SK-N-SH (cell line): ENCODE data around the gene MX1. TPM values are rescaled to one million over a fixed set of nuclear protein-coding genes. Genes with fewer than 3 reads are reported as not detected.

ENCODE experiments used
- CTCF ChIA-PET: fragments of 300-600, 350-600 bp; formaldehyde crosslinking; extraction: SDS; loops from one replicate; lab custom pipeline; 2021; lab: Yijun Ruan, JAX
- POLR2A ChIA-PET: fragments of 350-600 bp; sonication (Branson Sonifier 250); formaldehyde crosslinking; extraction: SDS; loops from one replicate; lab custom pipeline; 2020; ENCODE audit warnings: antibody characterized with exemption, inconsistent platforms; lab: Yijun Ruan, JAX
- DNase-seq: peaks from one replicate; pipeline ENCODE4 v3.0.0; 2012
- H2AFZ ChIP-seq: fragments of 200-600 bp; sonication (generic); 2 replicates; pipeline ENCODE4 v1.8.1; 2016; ENCODE audit warnings: antibody characterized with exemption, mild to moderate bottlenecking, low read depth
- H3F3A ChIP-seq: fragments of 200-600 bp; sonication (generic); replicated peaks from 2 replicates; pipeline ENCODE3; 2016; ENCODE audit warnings: antibody characterized with exemption, mild to moderate bottlenecking; ENCODE audit not compliant: insufficient read depth
- H3K27ac ChIP-seq, 2 experiments: fragments of 200-500 bp in 1 of 2; fragments of 200-600 bp in 1 of 2; sonication (Bioruptor generic) in 1 of 2; sonication (generic), shearing (Covaris generic) in 1 of 2; 2 replicates each; pipeline versions ENCODE4 v1.5.1 to v1.6.1; 2014 to 2016; ENCODE audit warnings: low read depth in 2 of 2, inconsistent platforms in 1 of 2, low read length in 1 of 2, mild to moderate bottlenecking in 1 of 2, mixed read lengths in 1 of 2
- H3K27me3 ChIP-seq: fragments of 200-600 bp; sonication (generic), shearing (Covaris generic); 2 replicates; pipeline ENCODE4 v1.6.1; 2016; ENCODE audit warnings: mixed run types; ENCODE audit not compliant: insufficient read depth
- H3K36me3 ChIP-seq, 2 experiments: fragments of 200-500 bp in 1 of 2; fragments of 200-600 bp in 1 of 2; sonication (Bioruptor generic) in 1 of 2; sonication (generic) in 1 of 2; replicated peaks in 1 of 2; 2 replicates each; pipeline versions ENCODE3 to v1.5.1; 2014 to 2016; ENCODE audit warnings: low read length in 1 of 2, mild to moderate bottlenecking in 1 of 2; ENCODE audit not compliant: insufficient read depth in 2 of 2, control insufficient read depth in 1 of 2
- H3K4me1 ChIP-seq, 2 experiments: fragments of 200-500 bp in 1 of 2; fragments of 200-600 bp in 1 of 2; sonication (Bioruptor generic) in 1 of 2; sonication (generic), shearing (Covaris generic) in 1 of 2; 2 replicates each; pipeline versions ENCODE4 v1.5.1 to v1.6.1; 2014 to 2016; ENCODE audit warnings: low read depth in 1 of 2, low read length in 1 of 2, mixed run types in 1 of 2; ENCODE audit not compliant: insufficient read depth in 2 of 2, control insufficient read depth in 1 of 2
- H3K4me2 ChIP-seq: fragments of 200-600 bp; sonication (generic), shearing (Covaris generic); 2 replicates; pipeline ENCODE4 v1.6.1; 2017; ENCODE audit warnings: mixed run types
- H3K4me3 ChIP-seq, 2 experiments: fragments of 200-500 bp in 1 of 2; fragments of 200-600 bp in 1 of 2; sonication (Bioruptor generic) in 1 of 2; sonication (generic), shearing (Covaris generic) in 1 of 2; 2 replicates each; pipeline versions ENCODE4 v1.5.1 to v1.8.1; 2014 to 2016; ENCODE audit warnings: low read depth in 2 of 2, inconsistent platforms in 1 of 2, low read length in 1 of 2, mild to moderate bottlenecking in 1 of 2, mixed read lengths in 1 of 2, moderate library complexity in 1 of 2
- H3K79me2 ChIP-seq: fragments of 200-600 bp; sonication (generic); 2 replicates; pipeline ENCODE4 v1.8.1; 2017; ENCODE audit warnings: mild to moderate bottlenecking; ENCODE audit not compliant: insufficient read depth
- H3K9ac ChIP-seq: fragments of 200-600 bp; sonication (generic); 2 replicates; pipeline ENCODE4 v1.6.1; 2017; ENCODE audit warnings: mixed run types
- H3K9me2 ChIP-seq: fragments of 200-600 bp; sonication (generic); 2 replicates; pipeline ENCODE4 v1.6.1; 2017; ENCODE audit warnings: mixed run types
- H3K9me3 ChIP-seq: fragments of 200-600 bp; sonication (generic); 2 replicates; pipeline ENCODE4 v1.6.1; 2017; ENCODE audit warnings: mixed run types, mild to moderate bottlenecking, moderate library complexity
- H4K20me1 ChIP-seq: fragments of 200-600 bp; sonication (generic); 2 replicates; pipeline ENCODE4 v1.6.1; 2017; ENCODE audit warnings: mild to moderate bottlenecking, mixed run types; ENCODE audit not compliant: insufficient read depth
- CTCF ChIP-seq: fragments of 200-600 bp; sonication (generic); IDR thresholded peaks from 2 replicates; pipeline ENCODE4 v1.6.1; 2017; ENCODE audit warnings: antibody characterized with exemption, mild to moderate bottlenecking, moderate library complexity
- EP300 ChIP-seq, 2 experiments: IDR thresholded peaks; 2 replicates each; pipeline versions ENCODE4 v1.4.0 to v1.6.1; 2012; ENCODE audit warnings: borderline replicate concordance in 1 of 2, low read depth in 1 of 2, low read length in 1 of 2
- EZH2phosphoT487 ChIP-seq: fragments of 200-600 bp; sonication (generic); IDR thresholded peaks from 2 replicates; pipeline ENCODE4 v1.6.1; 2017; ENCODE audit warnings: low read depth, mixed run types, mild to moderate bottlenecking, antibody characterized with exemption, moderate library complexity, borderline replicate concordance
- FOSL2 ChIP-seq: IDR thresholded peaks from 2 replicates; pipeline ENCODE4 v1.4.0; 2012; ENCODE audit warnings: low read depth, mild to moderate bottlenecking, moderate library complexity, borderline replicate concordance
- FOXJ3 ChIP-seq: sonication (generic); formaldehyde crosslinking; IDR thresholded peaks from 2 replicates; pipeline ENCODE4 v1.5.1; 2020; ENCODE audit warnings: mild to moderate bottlenecking, missing genetic modification reagents
- FOXM1 ChIP-seq: IDR thresholded peaks from 2 replicates; pipeline ENCODE4 v1.4.0; 2012; ENCODE audit warnings: low read depth, mild to moderate bottlenecking
- GABPA ChIP-seq: IDR thresholded peaks from 2 replicates; pipeline ENCODE4 v1.4.0; 2012; ENCODE audit warnings: low read depth, mild to moderate bottlenecking
- JUND ChIP-seq: IDR thresholded peaks from 2 replicates; pipeline ENCODE4 v1.4.0; 2012
- MXI1 ChIP-seq: IDR thresholded peaks from 2 replicates; pipeline ENCODE4 v1.6.1; 2012; ENCODE audit warnings: mild to moderate bottlenecking, low read depth, low read length, improper control_type of control experiment
- NRF1 ChIP-seq: IDR thresholded peaks from 2 replicates; pipeline ENCODE4 v1.6.1; 2012; ENCODE audit warnings: low read depth, mild to moderate bottlenecking, low read length
- RAD21 ChIP-seq: IDR thresholded peaks from 2 replicates; pipeline ENCODE4 v1.6.1; 2012; ENCODE audit warnings: mild to moderate bottlenecking, low read length
- RCOR1 ChIP-seq: fragments of 150-350 bp; IDR thresholded peaks from 2 replicates; pipeline ENCODE4 v1.6.1; 2017; ENCODE audit warnings: antibody characterized with exemption, low read length
- RXRA ChIP-seq: IDR thresholded peaks from 2 replicates; pipeline ENCODE4 v1.4.0; 2012; ENCODE audit warnings: low read depth, mild to moderate bottlenecking, borderline replicate concordance
- SIN3A ChIP-seq: IDR thresholded peaks from 2 replicates; pipeline ENCODE4 v1.6.1; 2012; ENCODE audit warnings: low read depth, mild to moderate bottlenecking, low read length, moderate library complexity, borderline replicate concordance
- SMC3 ChIP-seq: IDR thresholded peaks from 2 replicates; pipeline ENCODE4 v1.6.1; 2012; ENCODE audit warnings: low read depth, low read length, improper control_type of control experiment
- TAF1 ChIP-seq: IDR thresholded peaks from 2 replicates; pipeline ENCODE4 v1.6.1; 2012; ENCODE audit warnings: low read depth, mild to moderate bottlenecking, low read length, moderate library complexity, borderline replicate concordance
- TCF12 ChIP-seq: IDR thresholded peaks from 2 replicates; pipeline ENCODE4 v1.4.0; 2012
- TEAD4 ChIP-seq: IDR thresholded peaks from 2 replicates; pipeline ENCODE4 v1.4.0; 2012; ENCODE audit warnings: mild to moderate bottlenecking, borderline replicate concordance; ENCODE audit not compliant: insufficient read depth
- USF1 ChIP-seq: IDR thresholded peaks from 2 replicates; pipeline ENCODE4 v1.4.0; 2012; ENCODE audit warnings: low read depth, borderline replicate concordance
- WGBS: methylation state at CpG from one replicate; pipeline ENCODE4 v1.1.6; 2017; ENCODE audit warnings: low lambda C conversion rate; 5-methylcytosine and 5-hydroxymethylcytosine counted together
- polyA plus RNA-seq, 3 experiments: library from polyadenylated mRNA; depleted of rRNA; stranded (reverse); fragments of >200 nt; gene quantifications; 2 replicates each; pipeline ENCODE4 v1.2.3, GENCODE V29; 2012

The MX1 gene
- polyA plus RNA-seq, 1 of the 3 experiments (the other 2 are of a cell fraction): 1.9 TPM

DNA sequence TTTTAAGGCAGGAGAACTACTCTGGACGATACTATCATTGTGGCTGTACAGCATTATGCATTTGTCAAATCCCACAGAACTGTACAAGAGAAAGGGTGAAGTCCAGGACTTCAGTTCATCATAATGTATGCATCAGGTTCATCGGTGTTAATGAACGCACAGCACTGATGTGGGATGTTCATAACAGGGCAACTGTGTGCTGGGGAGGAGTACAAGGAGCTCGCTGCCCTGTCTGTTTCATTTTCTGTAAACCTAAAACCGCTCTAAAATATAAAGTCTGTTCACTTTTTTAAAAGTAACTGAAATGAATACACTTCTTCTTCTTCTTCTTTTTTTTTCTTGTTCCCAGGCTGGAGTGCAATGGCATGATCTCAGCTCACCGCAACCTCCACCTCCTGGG, 56.9 kb downstream of the MX1 start:
- no peak overlapping the region for H3K27ac ChIP-seq

GRCh38 chr21:41483415-41483814, 57.4 kb downstream of the MX1 start:
- Histone ChIP-seq H3K79me2 (no peaks in the 10 kb centered on the region), H3K4me3 (no peak overlapping the region), H4K20me1 (no peaks in the 10 kb centered on the region), H3K9me2 (no peaks in the 10 kb centered on the region), H3K27me3 (no peaks in the 10 kb centered on the region), H3K36me3 (no peaks in the 10 kb centered on the region), H3K9me3 (no peaks in the 10 kb centered on the region), H3K4me2 (no peak overlapping the region), H2AFZ (no peak overlapping the region), H3F3A (no peaks in the 10 kb centered on the region), H3K27ac (no peak overlapping the region), H3K9ac (no peak overlapping the region), H3K4me1 (no peaks in the 10 kb centered on the region)
- 55% methylated on average over 12 of the region's 12 CpGs for WGBS
- POLR2A ChIA-PET: no interaction called here
- no peak for TF ChIP-seq TEAD4
- no peak for TF ChIP-seq MXI1
- TF ChIP-seq FOXJ3: no peak
- TF ChIP-seq USF1: no peak
- TF ChIP-seq NRF1: no peak
- no peak for TF ChIP-seq FOXM1
- TF ChIP-seq EZH2phosphoT487: no peak
- no peak for TF ChIP-seq RCOR1
- TF ChIP-seq SMC3: no peak
- no peak for TF ChIP-seq SIN3A
- no peak for TF ChIP-seq CTCF
- no peak for TF ChIP-seq TCF12
- no peak for TF ChIP-seq RAD21
- TF ChIP-seq JUND: no peak
- no peak for TF ChIP-seq TAF1
- TF ChIP-seq FOSL2: no peak
- no peak for TF ChIP-seq GABPA
- no peak for TF ChIP-seq RXRA
- DNase-seq: no peak
- CTCF ChIA-PET: no interaction called here

More for the DNA sequence above, 56.9 kb downstream of the MX1 start:
- Histone ChIP-seq H3K79me2 (no peaks in the 10 kb centered on the region), H3K9me3 (no peaks in the 10 kb centered on the region), H3K4me3 (no peak overlapping the region)
- no peak for TF ChIP-seq CTCF
- no peak for TF ChIP-seq EP300 (IDR thresholded peaks at IDR 0.05; ENCODE audit: borderline replicate concordance in 1 of 2, low read depth in 1 of 2, low read length in 1 of 2)
- TF ChIP-seq, all 33 proteins: peak for 0
- Histone ChIP-seq H3F3A (no peaks in the 10 kb centered on the region), H3K9me2 (no peaks in the 10 kb centered on the region), H3K4me2 (no peak overlapping the region), H4K20me1 (no peaks in the 10 kb centered on the region), H3K4me1 (no peaks in the 10 kb centered on the region), H2AFZ (no peak overlapping the region), H3K27me3 (no peaks in the 10 kb centered on the region), H3K36me3 (no peaks in the 10 kb centered on the region), H3K9ac (no peak overlapping the region)
- ChIA-PET POLR2A (no interaction called here), CTCF (no interaction called here)
- 69% methylated on average over 6 of the region's 6 CpGs for WGBS
- DNase-seq: no peak
